Endothelial cell (in vitro differentiated cells): Measurements from ENCODE around the gene FGFBP1. TPM values are rescaled to one million over a fixed set of nuclear protein-coding genes. Genes with fewer than 3 reads are reported as not detected.

Experiments used
- DNase-seq: peaks from one replicate; pipeline ENCODE4 v3.0.0; 2021; ENCODE audit warnings: low spot score
- H3K27ac Mint-ChIP-seq: one replicate; pipeline ENCODE4 v1.8.0; 2021; ENCODE audit warnings: mixed read lengths, inconsistent platforms; ENCODE audit not compliant: unreplicated experiment
- H3K27me3 Mint-ChIP-seq: one replicate; pipeline ENCODE4 v1.8.0; 2021; ENCODE audit warnings: mild to moderate bottlenecking, moderate library complexity, mixed read lengths, inconsistent platforms; ENCODE audit not compliant: unreplicated experiment
- H3K36me3 Mint-ChIP-seq: one replicate; pipeline ENCODE4 v1.8.0; 2021; ENCODE audit warnings: mild to moderate bottlenecking, low read depth, mixed read lengths, inconsistent platforms; ENCODE audit not compliant: unreplicated experiment
- H3K4me1 Mint-ChIP-seq: one replicate; pipeline ENCODE4 v1.8.0; 2021; ENCODE audit warnings: mild to moderate bottlenecking, mixed read lengths, inconsistent platforms; ENCODE audit not compliant: unreplicated experiment
- H3K4me3 Mint-ChIP-seq: one replicate; pipeline ENCODE4 v1.8.0; 2021; ENCODE audit warnings: mild to moderate bottlenecking, mixed read lengths, inconsistent platforms; ENCODE audit not compliant: unreplicated experiment
- H3K9me3 Mint-ChIP-seq: one replicate; pipeline ENCODE4 v1.8.0; 2021; ENCODE audit warnings: mixed read lengths, inconsistent platforms; ENCODE audit not compliant: unreplicated experiment
- CTCF ChIP-seq: fragments of 200-600 bp; sonication (generic); IDR thresholded peaks from one replicate; pipeline ENCODE4 v1.5.0; 2021; ENCODE audit warnings: antibody characterized with exemption; ENCODE audit not compliant: unreplicated experiment
- total RNA-seq: library from RNA; stranded (reverse); fragmentation: NEBNext Ultra II Directional; extraction: Animal tissue kit (Norgen Biotek cat#: 25700); gene quantifications from one replicate; pipeline ENCODE4 v1.2.1, GENCODE V29; 2021; ENCODE audit not compliant: unreplicated experiment

The FGFBP1 gene
- total RNA-seq, 1 donor from 2014 or later, result not detected

GRCh38 chr4:15947684-15948083 lies 9.1 kb upstream of the FGFBP1 start:
- Mint-ChIP-seq H3K4me3 (no peak overlapping the region), H3K4me1 (no peaks in the 10 kb centered on the region), H3K36me3 (no peaks in the 10 kb centered on the region), H3K27ac (no peak overlapping the region), H3K27me3 (peaks cover 2% of the 10 kb centered on the region), H3K9me3 (no peaks in the 10 kb centered on the region)
- no peak for DNase-seq
- no peak for TF ChIP-seq CTCF

- Mint-ChIP-seq H3K4me1 (no peaks in the 10 kb centered on the region), H3K4me3 (no peak overlapping the region), H3K9me3 (no peaks in the 10 kb centered on the region), H3K36me3 (no peaks in the 10 kb centered on the region), H3K27ac (no peak overlapping the region), H3K27me3 (peaks cover 2% of the 10 kb centered on the region)
- TF ChIP-seq CTCF, result no peak
- DNase-seq, result no peak
Observed at GRCh38 chr4:15945516-15945915, 7.0 kb upstream of the FGFBP1 start.

GRCh38 chr4:15944895-15945294 lies 6.4 kb upstream of the FGFBP1 start:
- no peaks in the 10 kb centered on the region for H3K9me3 Mint-ChIP-seq
- no peak for TF ChIP-seq CTCF
- H3K4me1 Mint-ChIP-seq, result no peaks in the 10 kb centered on the region
- no peak for DNase-seq
- no peak overlapping the region for H3K4me3 Mint-ChIP-seq
- no peak overlapping the region for H3K27ac Mint-ChIP-seq
- peaks cover 2% of the 10 kb centered on the region for H3K27me3 Mint-ChIP-seq
- H3K36me3 Mint-ChIP-seq, result no peaks in the 10 kb centered on the region

- no peaks in the 10 kb centered on the region for H3K27me3 Mint-ChIP-seq
- no peaks in the 10 kb centered on the region for H3K9me3 Mint-ChIP-seq
- no peaks in the 10 kb centered on the region for H3K36me3 Mint-ChIP-seq
- no peak overlapping the region for H3K27ac Mint-ChIP-seq
- no peak for DNase-seq
- no peak for TF ChIP-seq CTCF
- H3K4me3 Mint-ChIP-seq, result no peak overlapping the region
- H3K4me1 Mint-ChIP-seq, result peaks cover 4% of the 10 kb centered on the region
Observed at GRCh38 chr4:15942283-15942682, 3.7 kb upstream of the FGFBP1 start.

GRCh38 chr4:15938182-15938581 lies 358 bp downstream of the FGFBP1 start:
- Mint-ChIP-seq H3K27ac (no peak overlapping the region), H3K27me3 (no peaks in the 10 kb centered on the region), H3K36me3 (no peaks in the 10 kb centered on the region), H3K9me3 (no peaks in the 10 kb centered on the region), H3K4me3 (no peak overlapping the region), H3K4me1 (peaks cover 4% of the 10 kb centered on the region)
- no peak for DNase-seq
- TF ChIP-seq CTCF, result no peak
